Chondrocyte (in vitro differentiated cells): Measurements from ENCODE around the gene L3MBTL4. TPM values are rescaled to one million over a fixed set of nuclear protein-coding genes. Genes with fewer than 3 reads are reported as not detected.

ENCODE experiments used
- DNase-seq: peaks from one replicate; pipeline ENCODE4 v3.0.0; 2021; ENCODE audit warnings: mixed read lengths, low spot score
- H3K27ac Mint-ChIP-seq: one replicate; pipeline ENCODE4 v1.8.0; 2021; ENCODE audit warnings: mild to moderate bottlenecking, moderate library complexity, mixed read lengths; ENCODE audit not compliant: unreplicated experiment
- H3K27me3 Mint-ChIP-seq: 2 replicates; pipeline ENCODE4 v1.8.0; 2021; ENCODE audit warnings: low read depth, mixed read lengths
- H3K36me3 Mint-ChIP-seq: 2 replicates; pipeline ENCODE4 v1.8.0; 2021; ENCODE audit warnings: low read depth, mixed read lengths
- H3K4me1 Mint-ChIP-seq: 2 replicates; pipeline ENCODE4 v1.8.0; 2021; ENCODE audit warnings: low read depth, mild to moderate bottlenecking, mixed read lengths
- H3K4me3 Mint-ChIP-seq: one replicate; pipeline ENCODE4 v1.8.0; 2021; ENCODE audit warnings: mild to moderate bottlenecking, moderate library complexity, mixed read lengths; ENCODE audit not compliant: unreplicated experiment
- H3K9me3 Mint-ChIP-seq: 2 replicates; pipeline ENCODE4 v1.8.0; 2021; ENCODE audit warnings: low read depth, mixed read lengths
- long read RNA-seq: library from polyadenylated mRNA; stranded (forward); transcript quantifications from one replicate; pipeline ENCODE4 v2.0.0, GENCODE V29; 2021
- total RNA-seq: library from RNA; stranded (reverse); gene quantifications from 3 replicates; pipeline ENCODE4 v1.2.1, GENCODE V29; 2021
- TF ChIP-seq, protein P1 (sequence below): fragments of 200-600 bp; sonication (generic); IDR thresholded peaks from 2 replicates; pipeline ENCODE4 v1.5.0; 2021; ENCODE audit warnings: antibody characterized with exemption, mild to moderate bottlenecking, moderate library complexity

The L3MBTL4 gene
- 0.41 to 1.9 TPM (median 1.0 TPM) in 3 replicates for total RNA-seq
- long read RNA-seq, result 0 reads

DNA sequence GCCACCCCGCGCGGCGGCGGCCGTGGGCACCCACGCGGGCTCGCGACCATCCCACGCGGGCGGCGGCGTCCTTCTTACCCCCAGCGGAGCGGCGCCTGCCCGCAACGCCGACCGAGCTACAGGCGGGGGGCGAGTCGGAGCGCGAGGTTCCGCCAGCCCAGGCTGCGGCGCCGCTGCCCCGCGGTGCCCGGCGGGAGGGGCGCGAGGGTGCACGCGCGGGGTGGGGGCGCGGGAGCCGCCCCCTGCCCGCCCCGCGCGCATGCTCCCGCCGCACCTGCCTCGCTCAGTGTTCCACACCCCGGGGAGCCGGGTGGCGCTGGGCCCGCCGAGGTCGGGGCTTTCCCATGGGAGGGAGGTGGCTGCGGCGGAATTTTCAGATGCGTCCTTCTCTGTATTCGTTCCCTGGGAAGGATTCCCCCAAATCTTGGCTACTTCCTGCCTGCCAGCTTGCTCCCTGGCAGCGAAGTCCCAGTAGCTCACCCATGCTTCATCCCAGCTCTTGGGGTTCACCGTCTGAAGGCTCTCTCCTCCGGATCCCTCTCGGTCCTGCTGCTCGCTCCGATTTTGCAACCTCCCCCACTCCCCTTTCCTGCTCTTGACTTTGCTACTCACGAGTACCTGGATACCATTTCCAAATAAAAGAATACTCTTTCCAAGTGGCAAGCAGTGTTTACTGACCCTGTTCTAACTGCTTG lies at the start of gene L3MBTL4:
L3MBTL4 (minus strand) TSS at position 189 of the 695 bp plus-strand sequence. CDS start 103,286 bp downstream, outside the sequence.
- Mint-ChIP-seq H3K36me3 (no peaks in the 10 kb centered on the region), H3K27me3 (peaks cover 23% of the 10 kb centered on the region), H3K4me3 (peak within 1 kb of the TSS; percentile 76), H3K9me3 (no peaks in the 10 kb centered on the region), H3K27ac (peak within 1 kb of the TSS; percentile 36), H3K4me1 (peaks cover 9% of the 10 kb centered on the region)
- no peak for DNase-seq
- TF ChIP-seq, protein P1, sequence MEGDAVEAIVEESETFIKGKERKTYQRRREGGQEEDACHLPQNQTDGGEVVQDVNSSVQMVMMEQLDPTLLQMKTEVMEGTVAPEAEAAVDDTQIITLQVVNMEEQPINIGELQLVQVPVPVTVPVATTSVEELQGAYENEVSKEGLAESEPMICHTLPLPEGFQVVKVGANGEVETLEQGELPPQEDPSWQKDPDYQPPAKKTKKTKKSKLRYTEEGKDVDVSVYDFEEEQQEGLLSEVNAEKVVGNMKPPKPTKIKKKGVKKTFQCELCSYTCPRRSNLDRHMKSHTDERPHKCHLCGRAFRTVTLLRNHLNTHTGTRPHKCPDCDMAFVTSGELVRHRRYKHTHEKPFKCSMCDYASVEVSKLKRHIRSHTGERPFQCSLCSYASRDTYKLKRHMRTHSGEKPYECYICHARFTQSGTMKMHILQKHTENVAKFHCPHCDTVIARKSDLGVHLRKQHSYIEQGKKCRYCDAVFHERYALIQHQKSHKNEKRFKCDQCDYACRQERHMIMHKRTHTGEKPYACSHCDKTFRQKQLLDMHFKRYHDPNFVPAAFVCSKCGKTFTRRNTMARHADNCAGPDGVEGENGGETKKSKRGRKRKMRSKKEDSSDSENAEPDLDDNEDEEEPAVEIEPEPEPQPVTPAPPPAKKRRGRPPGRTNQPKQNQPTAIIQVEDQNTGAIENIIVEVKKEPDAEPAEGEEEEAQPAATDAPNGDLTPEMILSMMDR, result no peak

DNA sequence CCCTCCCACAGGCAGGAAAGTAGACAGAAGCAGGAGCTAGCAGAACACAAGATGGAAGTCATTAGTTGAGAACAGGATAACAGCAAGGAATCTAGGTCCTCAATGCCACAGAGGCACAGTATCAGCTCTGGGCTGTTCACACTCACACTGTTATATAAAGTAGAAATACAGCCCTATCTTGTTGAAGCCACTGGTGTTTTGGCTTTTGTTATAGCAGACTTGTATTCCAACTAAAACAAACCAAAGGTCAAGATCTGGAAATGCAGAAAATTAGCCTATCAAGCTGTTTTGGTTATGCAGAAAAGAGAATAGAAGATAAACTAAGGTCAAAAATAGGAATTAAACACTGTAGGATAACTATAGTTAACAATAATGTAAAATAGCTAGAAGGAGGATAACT lies 37.5 kb upstream of the L3MBTL4 start:
- peaks cover 7% of the 10 kb centered on the region for H3K27me3 Mint-ChIP-seq
- no peaks in the 10 kb centered on the region for H3K36me3 Mint-ChIP-seq
- H3K27ac Mint-ChIP-seq, result no peak overlapping the region
- TF ChIP-seq, protein P1, result no peak
- no peaks in the 10 kb centered on the region for H3K4me1 Mint-ChIP-seq
- no peak for DNase-seq
- H3K9me3 Mint-ChIP-seq, result no peaks in the 10 kb centered on the region
- no peak overlapping the region for H3K4me3 Mint-ChIP-seq

DNA sequence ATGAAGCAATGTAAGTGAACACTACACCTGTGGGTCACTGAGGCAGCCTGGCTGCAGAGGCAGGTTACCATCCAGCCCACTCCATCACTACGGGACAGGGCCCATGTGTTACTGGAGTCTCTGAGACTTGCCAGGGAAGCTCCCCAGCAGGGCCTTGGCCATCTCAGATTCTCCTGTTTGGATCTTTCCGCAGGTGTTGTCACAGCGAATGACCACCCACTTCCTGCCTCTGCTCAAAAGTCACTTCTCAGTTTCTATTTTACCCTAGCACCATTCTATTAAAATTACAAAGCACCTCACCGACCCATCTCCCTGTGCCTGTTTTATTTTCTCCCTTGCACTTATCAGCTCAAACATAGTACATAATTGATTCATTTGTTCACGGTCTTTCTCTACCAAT lies 34.5 kb upstream of the L3MBTL4 start:
- Mint-ChIP-seq H3K36me3 (no peaks in the 10 kb centered on the region), H3K27ac (no peak overlapping the region), H3K4me1 (no peaks in the 10 kb centered on the region), H3K4me3 (no peak overlapping the region), H3K9me3 (no peaks in the 10 kb centered on the region), H3K27me3 (peaks cover 2% of the 10 kb centered on the region)
- no peak for DNase-seq
- TF ChIP-seq, protein P1, result no peak

DNA sequence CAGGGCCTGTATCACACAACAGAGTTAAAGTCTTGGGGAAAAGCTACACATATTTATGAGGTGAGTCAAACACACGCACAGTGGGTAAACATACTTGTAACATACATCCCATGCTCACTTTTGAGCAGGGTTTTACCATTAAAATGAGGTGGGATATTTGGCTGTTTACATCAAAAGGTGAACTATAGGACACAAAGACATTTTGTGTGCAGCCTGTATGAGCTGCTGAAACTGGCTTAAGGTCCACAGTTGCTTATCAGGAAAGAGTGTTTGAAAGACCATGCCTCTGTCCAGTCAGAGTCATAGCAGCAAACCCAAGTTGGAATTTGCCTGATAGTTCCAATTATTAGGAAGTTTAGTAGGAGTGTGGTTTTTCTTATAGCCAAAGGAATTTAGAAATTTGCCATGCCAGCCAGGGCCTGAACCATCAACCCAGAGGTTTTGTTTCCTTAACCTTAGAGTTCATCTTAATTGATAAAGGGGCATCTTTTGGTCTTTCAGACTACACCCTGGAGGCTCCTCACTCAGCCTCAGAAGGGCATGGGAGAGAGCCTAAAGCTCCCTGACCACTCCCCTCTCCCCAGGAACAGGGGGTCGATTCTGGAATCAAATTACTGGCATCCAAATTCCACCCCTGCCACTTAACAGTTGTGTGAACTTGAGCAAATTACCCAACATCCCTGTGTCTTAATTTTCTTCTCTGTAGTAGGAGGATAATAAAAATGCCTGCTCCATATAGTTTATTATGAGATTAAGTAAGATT lies 29.9 kb upstream of the L3MBTL4 start:
- TF ChIP-seq, protein P1, result no peak
- Mint-ChIP-seq H3K27ac (no peak overlapping the region), H3K4me1 (peaks cover 7% of the 10 kb centered on the region), H3K27me3 (no peaks in the 10 kb centered on the region), H3K4me3 (no peak overlapping the region), H3K36me3 (no peaks in the 10 kb centered on the region), H3K9me3 (no peaks in the 10 kb centered on the region)
- DNase-seq, result no peak

DNA sequence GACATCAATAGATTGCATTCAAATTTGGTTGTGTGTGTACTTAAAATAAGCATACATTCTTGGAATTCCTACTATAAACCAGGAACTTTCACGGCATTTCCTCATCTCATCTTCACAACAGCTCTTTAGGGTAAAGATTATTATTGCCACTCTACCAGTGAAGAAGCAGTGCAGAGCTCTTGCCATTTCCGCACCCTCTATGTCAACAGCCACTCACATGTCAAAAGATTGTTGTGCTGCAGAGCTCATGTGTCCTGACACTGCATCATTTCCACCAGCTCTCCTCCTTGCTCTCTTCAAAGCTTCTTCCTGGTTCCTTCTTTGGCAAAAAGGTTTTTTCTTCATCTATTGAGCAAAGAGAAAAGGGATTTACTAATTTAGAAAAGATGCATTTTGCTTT lies 26.5 kb upstream of the L3MBTL4 start:
- TF ChIP-seq, protein P1, result no peak
- Mint-ChIP-seq H3K9me3 (no peaks in the 10 kb centered on the region), H3K4me3 (no peak overlapping the region), H3K27me3 (peaks cover 2% of the 10 kb centered on the region), H3K36me3 (no peaks in the 10 kb centered on the region), H3K4me1 (peaks cover 7% of the 10 kb centered on the region), H3K27ac (no peak overlapping the region)
- DNase-seq, result no peak
